GM12878 (cell line): ENCODE results near the gene ZNF526. TPM values are rescaled to one million over a fixed set of nuclear protein-coding genes. Genes with fewer than 3 reads are reported as not detected.

Experiments
- ATAC-seq: fragments of 200-7000 bp; cut with Tn5 transposase; 3 replicates; pipeline ENCODE4 v1.9.1; 2020; ENCODE audit warnings: mild to moderate bottlenecking, moderate library complexity
- Bru-seq: library from RNA; stranded (reverse); fragments of 400-500 nt; gene quantifications from one replicate; lab custom pipeline; 2021; lab: Mats Ljungman, UMichigan
- BruChase-seq, 2 experiments: library from RNA; stranded (reverse); fragments of 400-500 nt; gene quantifications; one replicate each; lab custom pipeline; 2021; lab: Mats Ljungman, UMichigan
- BruUV-seq: library from RNA; stranded (reverse); fragments of 400-500 nt; replicated peaks from 2 replicates; lab custom pipeline; 2021; lab: Mats Ljungman, UMichigan
- CTCF ChIA-PET: fragments of 300-600 bp; sonication (Branson Sonifier 250); formaldehyde crosslinking; extraction: SDS; loops from one replicate; lab custom pipeline; 2021; ENCODE audit warnings: inconsistent platforms; lab: Yijun Ruan, JAX
- POLR2A ChIA-PET: fragments of 350-600 bp; formaldehyde crosslinking; extraction: SDS; loops from one replicate; lab custom pipeline; 2021; ENCODE audit warnings: inconsistent platforms; lab: Charles Lee
- RAD21 ChIA-PET: fragments of 300-600 bp; sonication (Branson Sonifier 250); formaldehyde crosslinking; loops from one replicate; lab custom pipeline; 2023; ENCODE audit warnings: antibody characterized with exemption; ENCODE audit not compliant: unreplicated experiment; lab: Charles Lee
- SMC1A ChIA-PET: fragments of 300-600 bp; sonication (Branson Sonifier 250); formaldehyde crosslinking; loops from one replicate; lab custom pipeline; 2023; ENCODE audit not compliant: unreplicated experiment, uncharacterized antibody; lab: Charles Lee
- DNase-seq: peaks from one replicate; pipeline ENCODE4 v3.0.0-alpha.2; 2011; ENCODE audit warnings: low read depth, low spot score
- FAIRE-seq: peaks from 3 replicates; lab custom pipeline; 2011; peaks lifted over from hg19 to GRCh38; lab: Jason Lieb, UNC
- H2AFZ ChIP-seq: 2 replicates; pipeline ENCODE4 v1.6.0; 2011; ENCODE audit warnings: low read depth, low read length, control low read depth; ENCODE audit not compliant: control insufficient read depth
- H3K27ac ChIP-seq: 2 replicates; pipeline ENCODE4 v1.5.1; 2011; ENCODE audit warnings: control low read depth; ENCODE audit not compliant: control insufficient read depth, insufficient read depth
- H3K27me3 ChIP-seq, 2 experiments: replicated peaks in 1 of 2; 2 replicates each; pipeline versions ENCODE4 v1.6.0 to v1.6.1; 2011; ENCODE audit warnings: low read length in 1 of 2; ENCODE audit not compliant: control insufficient read depth in 2 of 2, insufficient read depth in 2 of 2
- H3K36me3 ChIP-seq, 2 experiments: 2 replicates each; pipeline ENCODE4 v1.5.1; 2011; ENCODE audit warnings: low read length in 1 of 2; ENCODE audit not compliant: control insufficient read depth in 2 of 2, insufficient read depth in 2 of 2
- H3K4me1 ChIP-seq: 2 replicates; pipeline ENCODE4 v1.6.1; 2011; ENCODE audit warnings: mild to moderate bottlenecking, low read length, moderate library complexity, mixed read lengths; ENCODE audit not compliant: control insufficient read depth, insufficient read depth
- H3K4me2 ChIP-seq: 2 replicates; pipeline ENCODE4 v1.6.0; 2011; ENCODE audit warnings: control low read depth; ENCODE audit not compliant: control insufficient read depth, insufficient read depth
- H3K4me3 ChIP-seq: fragments of 200-600 bp; sonication (generic); 2 replicates; pipeline ENCODE4 v1.5.1; 2016
- H3K79me2 ChIP-seq: 2 replicates; pipeline ENCODE4 v1.6.0; 2011; ENCODE audit warnings: low read length; ENCODE audit not compliant: control insufficient read depth, insufficient read depth
- H3K9ac ChIP-seq: 2 replicates; pipeline ENCODE4 v1.8.0; 2011; ENCODE audit warnings: low read length, control low read depth, mixed read lengths; ENCODE audit not compliant: control insufficient read depth, insufficient read depth
- H3K9me3 ChIP-seq: replicated peaks from 3 replicates; pipeline ENCODE4 v1.5.1; 2011; ENCODE audit warnings: mild to moderate bottlenecking, low read length; ENCODE audit not compliant: control insufficient read depth, insufficient read depth
- H4K20me1 ChIP-seq: 2 replicates; pipeline ENCODE4 v1.6.0; 2011; ENCODE audit not compliant: control insufficient read depth, insufficient read depth
- CREB1 ChIP-seq: IDR thresholded peaks from 2 replicates; pipeline ENCODE4 v1.6.1; 2012; ENCODE audit warnings: low read depth, mild to moderate bottlenecking, inconsistent platforms
- MEF2A ChIP-seq: IDR thresholded peaks from 2 replicates; pipeline ENCODE4 v1.6.1; 2011; ENCODE audit warnings: low read depth, mild to moderate bottlenecking, low read length, moderate library complexity; ENCODE audit not compliant: insufficient read depth
- NFXL1 ChIP-seq: fragments of 450-650 bp; IDR thresholded peaks from 2 replicates; pipeline ENCODE4 v1.6.1; 2017; ENCODE audit warnings: antibody characterized with exemption, mild to moderate bottlenecking, borderline replicate concordance
- SMAD5 ChIP-seq: IDR thresholded peaks from 2 replicates; pipeline ENCODE4 v1.6.1; 2016; ENCODE audit warnings: antibody characterized with exemption, low read depth
- SREBF2 ChIP-seq: IDR thresholded peaks from 2 replicates; pipeline ENCODE4 v1.6.1; 2012; ENCODE audit warnings: mild to moderate bottlenecking, low read length
- WGBS: methylation state at CpG from one replicate; pipeline ENCODE4 v1.1.6; 2016; ENCODE audit warnings: low lambda C conversion rate; ENCODE audit not compliant: insufficient replicate concordance, insufficient coverage; ENCODE audit errors: missing lambda C conversion rate; 5-methylcytosine and 5-hydroxymethylcytosine counted together
- in situ Hi-C: fragments of 300-500 bp; cut with MboI; formaldehyde crosslinking; loops from 9 replicates; pipeline ENCODE4 v1.14.3; 2018; ENCODE audit warnings: mixed read lengths
- intact Hi-C: fragments of 100-400 bp; cut with micrococcal nuclease; formaldehyde crosslinking; loops from one replicate; pipeline ENCODE4 v1.14.2; 2022; ENCODE audit not compliant: unreplicated experiment
- long read RNA-seq, 2 experiments: library from polyadenylated mRNA; unstranded; transcript quantifications; one replicate each; pipeline ENCODE4 v2.0.0, GENCODE V29; 2019 to 2020
- polyA minus RNA-seq, 3 experiments: library from RNA; depleted of rRNA, polyadenylated mRNA; stranded (reverse); fragments of >200 nt; gene quantifications; 2 replicates each; pipeline ENCODE4 v1.2.3, GENCODE V29; 2011
- polyA plus RNA-seq, 11 experiments: library from polyadenylated mRNA; depleted of rRNA in 4 of 11; unstranded in 6 of 11; stranded (reverse) in 5 of 11; fragments of >200 nt; fragmentation: Nextera tagmentation in 4 of 11; fragmentation: Illumina TruSeq in 1 of 11; extraction: Ambion mirVana in 4 of 11; extraction: Trizol in 1 of 11; gene quantifications; 1 replicate in 1 of 11; 2 replicates in 10 of 11; pipeline versions ENCODE4 v1.2.1 to v1.2.3, GENCODE V29; 2011 to 2016; ENCODE audit warnings: inconsistent platforms in 2 of 11, missing spikeins in 2 of 11, low read depth in 1 of 11
- total RNA-seq, 4 experiments: library from RNA; depleted of rRNA in 3 of 4; stranded (reverse); fragments of >200 nt in 3 of 4; fragmentation: Illumina TruSeq in 1 of 4; extraction: Trizol in 1 of 4; gene quantifications; 2 replicates each; pipeline versions ENCODE4 v1.2.1 to v1.2.3, GENCODE V29; 2013 to 2021
- TF ChIP-seq, protein P1 (sequence below): fragments of 450-650 bp; IDR thresholded peaks from 2 replicates; pipeline ENCODE4 v1.6.1; 2014; ENCODE audit warnings: mild to moderate bottlenecking
- TF ChIP-seq, protein P2 (sequence below): IDR thresholded peaks from 2 replicates; pipeline ENCODE4 v1.6.1; 2011; ENCODE audit warnings: low read depth, mild to moderate bottlenecking, low read length, moderate library complexity, borderline replicate concordance; ENCODE audit errors: extremely low read depth
- TF ChIP-seq, protein P3 (sequence below): fragments of 450-650 bp; IDR thresholded peaks from 2 replicates; pipeline ENCODE4 v1.6.1; 2016; ENCODE audit warnings: mild to moderate bottlenecking
- TF ChIP-seq, protein P4 (sequence below): IDR thresholded peaks from 2 replicates; pipeline ENCODE4 v1.6.1; 2011; ENCODE audit warnings: low read depth, low read length, improper control_type of control experiment, borderline replicate concordance

The ZNF526 gene, protein sequence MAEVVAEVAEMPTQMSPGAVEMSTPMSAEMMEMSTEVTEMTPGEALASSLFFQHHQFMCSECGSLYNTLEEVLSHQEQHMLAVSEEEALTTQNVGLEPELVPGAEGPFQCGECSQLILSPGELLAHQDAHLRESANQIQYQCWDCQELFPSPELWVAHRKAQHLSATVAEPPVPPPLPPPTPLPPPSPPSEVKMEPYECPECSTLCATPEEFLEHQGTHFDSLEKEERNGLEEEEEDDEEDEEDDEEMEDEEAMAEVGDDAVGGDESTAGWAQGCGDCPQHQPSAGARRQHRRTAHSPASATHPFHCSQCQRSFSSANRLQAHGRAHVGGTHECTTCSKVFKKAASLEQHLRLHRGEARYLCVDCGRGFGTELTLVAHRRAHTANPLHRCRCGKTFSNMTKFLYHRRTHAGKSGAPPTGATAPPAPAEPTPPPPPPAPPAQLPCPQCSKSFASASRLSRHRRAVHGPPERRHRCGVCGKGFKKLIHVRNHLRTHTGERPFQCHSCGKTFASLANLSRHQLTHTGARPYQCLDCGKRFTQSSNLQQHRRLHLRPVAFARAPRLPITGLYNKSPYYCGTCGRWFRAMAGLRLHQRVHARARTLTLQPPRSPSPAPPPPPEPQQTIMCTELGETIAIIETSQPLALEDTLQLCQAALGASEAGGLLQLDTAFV
- 33.6 and 41.2 TPM in 2 replicates for total RNA-seq (2013; cell fraction: nucleolus; rRNA removed)
- 8.3 and 9.6 TPM in 2 replicates for total RNA-seq (2014; rRNA removed)
- total RNA-seq (2014; rRNA removed; fragmentation: Illumina TruSeq; extraction: Trizol): 5.3 and 5.4 TPM in 2 replicates
- total RNA-seq (2021): 14.7 and 18.3 TPM in 2 replicates
- 4.1 TPM for polyA plus RNA-seq (2011; ENCODE audit: low read depth)
- polyA plus RNA-seq (2011; rRNA removed): 2.1 and 4.2 TPM in 2 replicates
- polyA plus RNA-seq (2011; cell fraction: cytosol; rRNA removed): 4.2 and 4.4 TPM in 2 replicates
- polyA plus RNA-seq (2011; cell fraction: nucleus; rRNA removed): 6.0 and 7.3 TPM in 2 replicates
- polyA plus RNA-seq (2012): 7.0 and 7.6 TPM in 2 replicates
- 2.4 and 4.2 TPM in 2 replicates for polyA plus RNA-seq (2014; fragmentation: Illumina TruSeq; extraction: Trizol)
- 1 to 10 TPM; 1.8 to 2.0 TPM for polyA plus RNA-seq (2014; fragmentation: Nextera tagmentation; extraction: Ambion mirVana)
- 5.6 and 7.2 TPM in 2 replicates for polyA plus RNA-seq (2014; rRNA removed)
- 10 to 100 TPM; 12.8 to 13.3 TPM for polyA plus RNA-seq (2016; fragmentation: Nextera tagmentation; extraction: Ambion mirVana)
- polyA minus RNA-seq (2011; rRNA and poly(A)+ RNA removed): 10.8 and 14.2 TPM in 2 replicates
- polyA minus RNA-seq (2011; cell fraction: cytosol; rRNA and poly(A)+ RNA removed): 4.4 and 5.5 TPM in 2 replicates
- 5.4 and 10.8 TPM in 2 replicates for polyA minus RNA-seq (2011; cell fraction: nucleus; rRNA and poly(A)+ RNA removed)
- percentile 78 among the genes with signal in this experiment for Bru-seq, nascent RNA
- BruChase-seq, experiment 1, labeled RNA remaining after a 6-hour chase: percentile 64 among the genes with signal in this experiment
- BruChase-seq, experiment 2, labeled RNA remaining after a 2-hour chase: percentile 65 among the genes with signal in this experiment
- long read RNA-seq, experiment 1, full-length matches to known transcripts: 2 of 2 reads
- long read RNA-seq, experiment 1, partial matches to known transcripts: 0 of 2 reads
- long read RNA-seq, experiment 1, other reads (novel, unspliced or antisense): 0 of 2 reads
- long read RNA-seq, experiment 2, partial matches to known transcripts: 0 of 1 reads
- long read RNA-seq, experiment 2, other reads (novel, unspliced or antisense): 1 of 1 reads

DNA sequence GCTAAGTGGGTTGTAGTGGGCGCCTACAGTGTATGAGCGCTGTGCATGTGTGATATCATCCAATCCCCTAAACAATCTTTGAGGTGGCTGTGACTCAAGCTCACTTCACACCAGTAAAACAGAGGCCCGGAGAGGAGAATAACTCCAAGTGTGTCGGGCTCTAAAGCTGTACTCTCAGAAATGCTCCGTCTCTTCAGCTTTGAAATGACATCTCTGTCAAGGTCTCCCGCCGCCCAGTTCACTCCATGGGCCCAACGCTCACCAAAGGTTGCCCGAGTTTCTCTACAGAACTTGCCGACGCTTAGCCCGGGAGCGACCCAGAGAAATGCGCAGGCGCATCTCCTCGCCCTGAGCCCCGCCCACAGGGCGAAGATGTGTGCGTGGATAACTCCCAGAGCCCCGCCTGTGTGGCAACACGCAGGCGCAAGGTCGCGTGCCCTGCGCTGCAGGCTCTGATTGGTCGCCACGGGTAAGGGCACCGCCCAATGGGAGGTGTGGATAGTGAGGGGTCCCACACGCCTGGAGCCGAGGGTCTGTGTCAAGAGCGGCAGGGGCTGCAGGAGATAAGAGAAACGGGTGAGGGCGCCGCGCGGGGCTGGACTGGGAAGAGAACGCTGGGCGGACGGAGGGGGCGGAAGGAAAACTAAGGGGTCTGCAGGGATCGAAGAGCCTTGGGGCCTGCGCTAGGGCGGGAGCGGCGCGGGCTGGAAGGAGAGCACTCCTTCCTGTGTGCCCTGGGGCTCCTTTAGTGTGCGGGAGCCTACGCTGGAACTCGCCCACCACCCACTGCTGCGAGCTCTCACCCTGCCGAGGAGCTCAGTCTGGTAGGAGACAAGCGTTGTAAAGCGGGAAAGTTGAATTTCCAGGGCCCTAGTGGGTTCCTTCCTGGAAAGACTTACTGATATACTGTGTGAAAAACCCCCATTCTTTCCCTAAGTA is at the start of gene ZNF526:
Gene ZNF526, plus strand, starts transcription at position 501 of the 939 bp plus-strand sequence. CDS start 4,092 bp downstream, outside the sequence.
- intact Hi-C loops: loop anchor here (2.0 kb wide), 2 partner anchors 23 to 61 kb away; partner anchors contain the start of gene GSK3A
- no peaks in the 10 kb centered on the region for H3K9me3 ChIP-seq
- H3K27me3 ChIP-seq: no peaks in the 10 kb centered on the region
- RAD21 ChIA-PET: interaction anchor here (0.8 to 2.6 kb wide), 4 partner anchors 14 to 59 kb away, joined by 3 to 18 read pairs (median 8); partner anchors contain the start of gene GSK3A
- DNase-seq (peak; percentile 95), ATAC-seq (peak; percentile 93), FAIRE-seq (peak; percentile 92)
- CTCF ChIA-PET: interaction anchor here (0.7 to 2.1 kb wide), 8 partner anchors 10 to 111 kb away, joined by 3 to 8 read pairs (median 4); partner anchors contain the start of gene GSK3A
- SMC1A ChIA-PET: interaction anchor here (0.7 to 2.4 kb wide), 5 partner anchors 13 to 111 kb away, joined by 3 to 10 read pairs (median 4); no protein-coding TSS in a partner anchor
- POLR2A ChIA-PET: interaction anchor here (0.6 to 3.1 kb wide), 12 partner anchors 12 to 204 kb away, joined by 3 to 37 read pairs (median 4); partner anchors contain the start of genes GSK3A, PAFAH1B3 and POU2F2
- H3K4me1 ChIP-seq: peaks cover 18% of the 10 kb centered on the region
- H3K9ac ChIP-seq: peak within 1 kb of the TSS; percentile 98
- BruUV-seq: TSS peak; percentile 94
- peak within 1 kb of the TSS; percentile 83 for H3K27ac ChIP-seq
- peak within 1 kb of the TSS; percentile 91 for H3K4me2 ChIP-seq
- peaks cover 5 to 7% of the 10 kb centered on the region in 2 experiments; a peak in 3 of 4 replicates for H3K36me3 ChIP-seq
- peaks cover 54% of the 10 kb centered on the region for H3K79me2 ChIP-seq
- in situ Hi-C loops: no loop called here
- peak within 1 kb of the TSS; percentile 97 for H3K4me3 ChIP-seq
- H4K20me1 ChIP-seq: no peaks in the 10 kb centered on the region
- under 1% methylated on average over 53 of the region's 53 CpGs for WGBS
- peak within 1 kb of the TSS; percentile 84 for H2AFZ ChIP-seq
- TF ChIP-seq, protein P1, sequence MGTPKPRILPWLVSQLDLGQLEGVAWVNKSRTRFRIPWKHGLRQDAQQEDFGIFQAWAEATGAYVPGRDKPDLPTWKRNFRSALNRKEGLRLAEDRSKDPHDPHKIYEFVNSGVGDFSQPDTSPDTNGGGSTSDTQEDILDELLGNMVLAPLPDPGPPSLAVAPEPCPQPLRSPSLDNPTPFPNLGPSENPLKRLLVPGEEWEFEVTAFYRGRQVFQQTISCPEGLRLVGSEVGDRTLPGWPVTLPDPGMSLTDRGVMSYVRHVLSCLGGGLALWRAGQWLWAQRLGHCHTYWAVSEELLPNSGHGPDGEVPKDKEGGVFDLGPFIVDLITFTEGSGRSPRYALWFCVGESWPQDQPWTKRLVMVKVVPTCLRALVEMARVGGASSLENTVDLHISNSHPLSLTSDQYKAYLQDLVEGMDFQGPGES: peak; percentile 86
- TF ChIP-seq CREB1: peak; percentile 41
- TF ChIP-seq MEF2A: no peak
- TF ChIP-seq, protein P2, sequence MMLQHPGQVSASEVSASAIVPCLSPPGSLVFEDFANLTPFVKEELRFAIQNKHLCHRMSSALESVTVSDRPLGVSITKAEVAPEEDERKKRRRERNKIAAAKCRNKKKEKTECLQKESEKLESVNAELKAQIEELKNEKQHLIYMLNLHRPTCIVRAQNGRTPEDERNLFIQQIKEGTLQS: peak; percentile 77; the same call in 1 of the 2 replicates
- TF ChIP-seq, protein P3, sequence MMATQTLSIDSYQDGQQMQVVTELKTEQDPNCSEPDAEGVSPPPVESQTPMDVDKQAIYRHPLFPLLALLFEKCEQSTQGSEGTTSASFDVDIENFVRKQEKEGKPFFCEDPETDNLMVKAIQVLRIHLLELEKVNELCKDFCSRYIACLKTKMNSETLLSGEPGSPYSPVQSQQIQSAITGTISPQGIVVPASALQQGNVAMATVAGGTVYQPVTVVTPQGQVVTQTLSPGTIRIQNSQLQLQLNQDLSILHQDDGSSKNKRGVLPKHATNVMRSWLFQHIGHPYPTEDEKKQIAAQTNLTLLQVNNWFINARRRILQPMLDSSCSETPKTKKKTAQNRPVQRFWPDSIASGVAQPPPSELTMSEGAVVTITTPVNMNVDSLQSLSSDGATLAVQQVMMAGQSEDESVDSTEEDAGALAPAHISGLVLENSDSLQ: no peak; the same call in 1 of the 2 replicates
- peak; percentile 82 for TF ChIP-seq SMAD5
- no peak for TF ChIP-seq NFXL1
- TF ChIP-seq, protein P4, sequence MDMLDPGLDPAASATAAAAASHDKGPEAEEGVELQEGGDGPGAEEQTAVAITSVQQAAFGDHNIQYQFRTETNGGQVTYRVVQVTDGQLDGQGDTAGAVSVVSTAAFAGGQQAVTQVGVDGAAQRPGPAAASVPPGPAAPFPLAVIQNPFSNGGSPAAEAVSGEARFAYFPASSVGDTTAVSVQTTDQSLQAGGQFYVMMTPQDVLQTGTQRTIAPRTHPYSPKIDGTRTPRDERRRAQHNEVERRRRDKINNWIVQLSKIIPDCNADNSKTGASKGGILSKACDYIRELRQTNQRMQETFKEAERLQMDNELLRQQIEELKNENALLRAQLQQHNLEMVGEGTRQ: peak; percentile 80
- TF ChIP-seq SREBF2: no peak
